GM21717 (cell line): ENCODE measurements around the gene P2RX2.

ENCODE experiments used
- ATAC-seq: cut with Tn5 transposase; IDR thresholded peaks from one replicate; pipeline ENCODE4 v1.9.1; 2021; ENCODE audit warnings: mild to moderate bottlenecking, moderate library complexity; ENCODE audit not compliant: unreplicated experiment

The P2RX2 gene

GRCh38 chr12:132601171-132601883 is 17.2 kb upstream of the P2RX2 start:
- ATAC-seq: no peak

- no peak for ATAC-seq
Observed at GRCh38 chr12:132602572-132603239, 15.9 kb upstream of the P2RX2 start.

GRCh38 chr12:132603240-132604150 is 15.1 kb upstream of the P2RX2 start:
- ATAC-seq: no peak

GRCh38 chr12:132604151-132604618 is 14.4 kb upstream of the P2RX2 start:
- ATAC-seq: no peak

- no peak for ATAC-seq
Observed at GRCh38 chr12:132604668-132605441, 13.7 kb upstream of the P2RX2 start.

- ATAC-seq: no peak
Observed at GRCh38 chr12:132605892-132606291, 12.7 kb upstream of the P2RX2 start.

- ATAC-seq: no peak
Observed at GRCh38 chr12:132606466-132606865, 12.1 kb upstream of the P2RX2 start.

GRCh38 chr12:132606927-132607326 is 11.6 kb upstream of the P2RX2 start:
- no peak for ATAC-seq

- no peak for ATAC-seq
Observed at GRCh38 chr12:132608231-132609171, 10.1 kb upstream of the P2RX2 start.

- ATAC-seq: no peak
Observed at GRCh38 chr12:132610051-132610759, 8.4 kb upstream of the P2RX2 start, which contains the start of gene LRCOL1. LRCOL1 (minus strand) TSS chr12:132610582; CDS start chr12:132606251, 4,331 bp downstream.

- ATAC-seq: no peak
Observed at GRCh38 chr12:132610866-132611602, 7.5 kb upstream of the P2RX2 start.

- no peak for ATAC-seq
Observed at GRCh38 chr12:132611620-132612019, 7.0 kb upstream of the P2RX2 start.

GRCh38 chr12:132614029-132614428 is 4.5 kb upstream of the P2RX2 start:
- ATAC-seq: no peak

- no peak for ATAC-seq
Observed at GRCh38 chr12:132614861-132615578, 3.6 kb upstream of the P2RX2 start.

GRCh38 chr12:132615579-132616038 is 3.0 kb upstream of the P2RX2 start:
- ATAC-seq: no peak

- no peak for ATAC-seq
Observed at GRCh38 chr12:132617135-132617701, 1.4 kb upstream of the P2RX2 start.
